Transverse colon (tissue), 4 donors: ENCODE measurements around the gene SLC38A10. TPM values are rescaled to one million over a fixed set of nuclear protein-coding genes. Genes with fewer than 3 reads are reported as not detected.
A peak's percentile ranks its signal among the peaks of the same experiment; 100 is the strongest.

Source experiments
- DNase-seq: peaks from one replicate; pipeline ENCODE4 v3.0.0-alpha.2; 2019
- H3K27ac ChIP-seq, 4 donors: fragments of 200-600 bp; sonication (generic); 2 replicates each; pipeline ENCODE4 v1.5.1; 2016 to 2018; ENCODE audit warnings: inconsistent platforms in 4 of 4
- H3K27me3 ChIP-seq: fragments of 200-600 bp; sonication (generic); 2 replicates; pipeline ENCODE4 v1.5.1; 2017; ENCODE audit warnings: inconsistent platforms
- H3K36me3 ChIP-seq, 4 donors: fragments of 200-600 bp; sonication (generic); 2 replicates each; pipeline ENCODE4 v1.5.1; 2017 to 2019; ENCODE audit warnings: inconsistent platforms in 4 of 4
- H3K4me1 ChIP-seq, 4 donors: fragments of 200-600 bp; sonication (generic); 2 replicates each; pipeline ENCODE4 v1.5.1; 2017 to 2020; ENCODE audit warnings: inconsistent platforms in 4 of 4
- H3K4me3 ChIP-seq, 4 donors: fragments of 200-600 bp; sonication (generic); 1 replicate in 1 of 4; 2 replicates in 3 of 4; pipeline versions ENCODE4 v1.5.1 to v1.6.1; 2017 to 2019; ENCODE audit warnings: inconsistent platforms in 4 of 4
- H3K9me3 ChIP-seq, 2 donors: fragments of 200-600 bp; sonication (generic); 2 replicates each; pipeline ENCODE4 v1.5.1; 2017 to 2019; ENCODE audit warnings: inconsistent platforms in 2 of 2
- EP300 ChIP-seq: sonication (generic); formaldehyde crosslinking; IDR thresholded peaks from one replicate; pipeline ENCODE4 v1.6.1; 2017; ENCODE audit warnings: antibody characterized with exemption, low read depth
- POLR2A ChIP-seq: fragments of 450-650 bp; IDR thresholded peaks from one replicate; pipeline ENCODE4 v1.6.1; 2016; ENCODE audit warnings: antibody characterized with exemption, mild to moderate bottlenecking, moderate library complexity
- POLR2AphosphoS5 ChIP-seq, 3 donors: sonication (generic); formaldehyde crosslinking; IDR thresholded peaks; one replicate each; pipeline ENCODE4 v1.6.1; 2016; ENCODE audit warnings: antibody characterized with exemption in 3 of 3
- WGBS, 2 donors: methylation state at CpG; one replicate each; pipeline ENCODE4 v1.1.5; 2018; ENCODE audit warnings: low coverage in 1 of 2; 5-methylcytosine and 5-hydroxymethylcytosine counted together
- in situ Hi-C, 4 donors: fragments of 200-750 bp; cut with MboI; loops; one replicate each; pipeline versions ENCODE4 v1.15.0 to v1.15.1; 2017; ENCODE audit warnings: low sequenced_read_pairs in 3 of 4, low pct_ligation_motif_present in 1 of 4, low pct_unique_long_range_greater_than_20kb in 1 of 4
- intact Hi-C: fragments of 100-400 bp; cut with DNase I; formaldehyde crosslinking; loops from one replicate; pipeline ENCODE4 v1.15.1; 2023; ENCODE audit warnings: low total_unique reads
- total RNA-seq, 4 donors: library from RNA; depleted of rRNA; stranded (reverse); fragments of >200 nt; gene quantifications; one replicate each; pipeline ENCODE4 v1.1.0, GENCODE V29; 2016
- TF ChIP-seq, protein P1 (sequence below), 5 experiments: fragments of 200-600 bp in 3 of 5; fragments of 450-650 bp in 2 of 5; sonication (generic) in 3 of 5; IDR thresholded peaks; 1 replicate in 2 of 5; 2 replicates in 3 of 5; pipeline ENCODE4 v1.5.1; 2016 to 2017; ENCODE audit warnings: antibody characterized with exemption in 5 of 5, inconsistent platforms in 3 of 5, mild to moderate bottlenecking in 2 of 5, moderate library complexity in 1 of 5

Gene SLC38A10
- total RNA-seq, 4 donors from 2014 or later: 94.9 to 113 (median 98.9) TPM

DNA sequence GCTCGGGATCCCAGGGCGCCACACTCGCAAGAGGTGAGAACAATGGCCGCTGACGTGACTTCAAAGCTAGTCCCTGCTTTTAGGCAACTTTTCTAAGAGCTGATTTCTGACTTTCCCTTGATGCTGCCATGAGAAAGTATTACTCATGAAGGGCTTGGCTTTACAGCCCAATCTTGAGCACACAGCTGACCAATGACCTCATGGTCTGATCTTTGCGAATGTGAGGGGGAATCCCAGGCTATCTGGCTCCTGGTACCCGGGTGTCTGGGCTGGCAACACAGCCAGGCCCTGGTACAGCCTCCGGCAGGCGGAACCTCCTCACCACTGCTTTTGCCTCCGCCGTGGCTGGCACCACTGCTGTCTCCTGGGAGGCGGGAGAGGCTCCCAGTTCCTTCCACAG is 38.5 kb downstream of the SLC38A10 start:
- 84% methylated on average over 9 of the region's 12 CpGs; no CpG with 5 or more reads in 1 of the 2 donors for WGBS, 2 donors
- in situ Hi-C loops (loop anchor here (10.0 to 25.0 kb wide), 3 partner anchors 218 to 356 kb away; no protein-coding TSS in a partner anchor), intact Hi-C loops (loop anchor here (10.0 kb wide), 1 partner anchor 278 kb away; no protein-coding TSS in a partner anchor)
- no peak for TF ChIP-seq POLR2A
- TF ChIP-seq POLR2AphosphoS5 (IDR thresholded peaks at IDR 0.05): no peak
- TF ChIP-seq EP300: no peak
- peaks cover 0 to 15% (median 7%) of the 10 kb centered on the region in 4 donors for H3K36me3 ChIP-seq
- H3K4me1 ChIP-seq: peaks cover 15 to 39% (median 32%) of the 10 kb centered on the region in 4 donors
- H3K9me3 ChIP-seq: no peaks in the 10 kb centered on the region
- H3K4me3 ChIP-seq: no peak overlapping the region
- H3K27ac ChIP-seq: no peak overlapping the region
- no peak for DNase-seq
- H3K27me3 ChIP-seq: no peaks in the 10 kb centered on the region

DNA sequence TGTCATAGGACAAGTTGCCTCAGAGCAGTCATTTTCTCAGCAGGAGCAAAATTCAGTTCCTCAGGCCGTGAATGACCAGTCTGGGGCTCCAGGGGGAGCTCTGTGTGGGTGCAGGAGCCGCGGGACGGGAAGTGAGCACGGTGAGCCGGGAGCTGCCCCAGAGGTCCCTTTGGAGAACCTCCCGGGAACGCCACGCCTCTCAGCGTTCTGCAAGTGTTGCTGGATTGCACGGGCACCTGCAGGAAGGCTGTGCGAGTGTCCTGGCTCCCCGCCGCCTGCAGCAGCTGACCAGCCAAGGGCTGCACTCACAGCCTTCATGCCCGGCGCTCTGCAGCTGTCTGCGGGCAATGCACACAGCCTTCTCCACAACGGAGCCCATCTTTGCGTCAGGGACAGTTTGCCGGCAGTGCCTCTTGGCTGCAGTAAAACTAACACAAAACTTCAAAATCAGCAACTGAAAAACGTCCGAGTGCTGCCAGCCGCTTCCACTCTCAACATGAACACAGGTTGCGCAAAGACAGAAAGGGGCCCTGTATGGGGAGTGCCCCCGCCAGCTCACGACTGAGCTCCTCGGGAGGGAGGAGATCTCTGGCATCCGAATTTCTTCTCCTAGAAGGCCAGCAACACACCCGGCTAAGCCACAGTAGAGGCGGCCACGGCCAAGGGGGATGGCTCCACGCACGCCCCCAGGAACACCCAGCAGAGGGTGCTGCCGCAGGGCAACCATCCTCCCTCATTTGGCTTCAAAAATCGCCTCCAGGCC is 40.0 kb downstream of the SLC38A10 start:
- Histone ChIP-seq H3K4me1 (peaks cover 15 to 54% (median 45%) of the 10 kb centered on the region in 4 donors), H3K27me3 (no peaks in the 10 kb centered on the region), H3K36me3 (peaks cover 0 to 13% (median 3%) of the 10 kb centered on the region in 4 donors), H3K27ac (peak overlapping the region; percentile 4 to 52 (median 40)), H3K4me3 (no peak overlapping the region), H3K9me3 (no peaks in the 10 kb centered on the region)
- in situ Hi-C loops: loop anchor here (10.0 to 25.0 kb wide), 3 partner anchors 220 to 357 kb away; no protein-coding TSS in a partner anchor
- TF ChIP-seq POLR2A: no peak
- peak in 1 of 3 donors; percentile 18 for TF ChIP-seq POLR2AphosphoS5 (IDR thresholded peaks at IDR 0.05)
- TF ChIP-seq, protein P1, sequence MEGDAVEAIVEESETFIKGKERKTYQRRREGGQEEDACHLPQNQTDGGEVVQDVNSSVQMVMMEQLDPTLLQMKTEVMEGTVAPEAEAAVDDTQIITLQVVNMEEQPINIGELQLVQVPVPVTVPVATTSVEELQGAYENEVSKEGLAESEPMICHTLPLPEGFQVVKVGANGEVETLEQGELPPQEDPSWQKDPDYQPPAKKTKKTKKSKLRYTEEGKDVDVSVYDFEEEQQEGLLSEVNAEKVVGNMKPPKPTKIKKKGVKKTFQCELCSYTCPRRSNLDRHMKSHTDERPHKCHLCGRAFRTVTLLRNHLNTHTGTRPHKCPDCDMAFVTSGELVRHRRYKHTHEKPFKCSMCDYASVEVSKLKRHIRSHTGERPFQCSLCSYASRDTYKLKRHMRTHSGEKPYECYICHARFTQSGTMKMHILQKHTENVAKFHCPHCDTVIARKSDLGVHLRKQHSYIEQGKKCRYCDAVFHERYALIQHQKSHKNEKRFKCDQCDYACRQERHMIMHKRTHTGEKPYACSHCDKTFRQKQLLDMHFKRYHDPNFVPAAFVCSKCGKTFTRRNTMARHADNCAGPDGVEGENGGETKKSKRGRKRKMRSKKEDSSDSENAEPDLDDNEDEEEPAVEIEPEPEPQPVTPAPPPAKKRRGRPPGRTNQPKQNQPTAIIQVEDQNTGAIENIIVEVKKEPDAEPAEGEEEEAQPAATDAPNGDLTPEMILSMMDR (IDR thresholded peaks at IDR 0.05): peak; percentile 42 to 73 (median 56)
- TF ChIP-seq EP300: no peak
- DNase-seq: peak; percentile 87
- WGBS, 2 donors: 31% methylated on average over 31 of the region's 35 CpGs; no CpG with 5 or more reads in 1 of the 2 donors
- intact Hi-C loops: loop anchor here (5.0 to 10.0 kb wide), 3 partner anchors 227 to 347 kb away; no protein-coding TSS in a partner anchor

DNA sequence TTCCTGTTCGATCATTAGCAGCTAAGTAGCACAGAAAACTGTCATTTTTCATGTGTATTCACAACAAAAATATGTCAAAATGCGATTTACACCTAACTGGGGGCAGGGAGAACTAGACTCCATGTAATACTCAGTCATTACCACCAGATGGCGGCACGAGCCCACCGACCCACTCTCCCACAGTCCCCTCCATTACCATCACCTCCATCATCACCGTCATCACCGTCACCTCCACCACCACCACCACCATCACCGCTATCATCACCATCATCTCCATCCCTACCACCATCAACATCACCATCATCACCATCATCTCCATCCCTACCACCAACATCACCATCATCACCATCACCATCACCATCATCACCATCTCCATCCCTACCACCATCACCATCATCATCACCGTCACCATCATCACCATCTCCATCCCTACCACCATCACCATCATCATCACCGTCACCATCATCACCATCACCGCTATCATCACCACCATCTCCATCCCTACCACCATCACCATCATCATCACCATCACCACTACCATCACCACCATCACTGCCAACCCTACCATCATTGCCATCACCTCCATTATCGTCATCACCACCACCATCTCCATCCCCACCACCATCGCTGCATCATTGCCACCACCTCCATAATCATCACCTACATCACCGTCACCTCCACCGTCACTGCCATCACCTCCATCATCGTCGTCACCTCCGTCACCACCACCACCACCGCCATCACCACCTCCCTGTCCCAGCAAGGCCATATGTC is 41.6 kb downstream of the SLC38A10 start:
- peak; percentile 40 for DNase-seq
- Histone ChIP-seq H3K27me3 (no peaks in the 10 kb centered on the region), H3K4me3 (no peak overlapping the region), H3K27ac (no peak overlapping the region), H3K4me1 (peaks cover 15 to 56% (median 45%) of the 10 kb centered on the region in 4 donors), H3K36me3 (no peaks in the 10 kb centered on the region), H3K9me3 (no peaks in the 10 kb centered on the region)
- no peak for TF ChIP-seq EP300
- no peak for TF ChIP-seq POLR2AphosphoS5 (IDR thresholded peaks at IDR 0.05)
- TF ChIP-seq POLR2A: no peak
- TF ChIP-seq, protein P1 (IDR thresholded peaks at IDR 0.05): peak; percentile 78 to 97 (median 82)
- WGBS, 2 donors: 62 to 74% methylated on average over 14 to 19 of the region's 19 CpGs
- in situ Hi-C loops: loop anchor here (10.0 to 25.0 kb wide), 3 partner anchors 221 to 359 kb away; no protein-coding TSS in a partner anchor
- intact Hi-C loops: loop anchor here (5.0 to 10.0 kb wide), 3 partner anchors 229 to 349 kb away; no protein-coding TSS in a partner anchor

DNA sequence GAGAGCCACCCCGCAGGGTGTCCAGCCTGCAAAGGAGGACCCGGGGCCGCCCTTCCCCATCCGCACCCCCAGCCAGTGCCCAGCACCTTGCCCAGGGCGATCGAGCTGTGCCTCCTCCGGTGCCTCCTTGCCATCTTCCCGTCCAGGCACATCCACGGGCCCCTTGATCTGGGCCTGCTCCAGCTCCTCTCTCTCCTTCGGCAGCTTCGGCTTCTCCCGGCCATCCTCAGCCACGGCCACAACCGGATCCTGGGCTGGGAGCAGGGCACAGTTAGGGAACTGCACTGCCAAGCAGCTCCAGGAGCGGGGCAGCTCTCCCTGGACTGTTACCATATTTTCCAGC is 42.1 kb downstream of the SLC38A10 start:
- in situ Hi-C loops: loop anchor here (10.0 to 25.0 kb wide), 3 partner anchors 222 to 359 kb away; no protein-coding TSS in a partner anchor
- Histone ChIP-seq H3K4me3 (no peak overlapping the region), H3K9me3 (no peaks in the 10 kb centered on the region), H3K27ac (no peak overlapping the region), H3K27me3 (no peaks in the 10 kb centered on the region), H3K36me3 (no peaks in the 10 kb centered on the region), H3K4me1 (peaks cover 15 to 56% (median 45%) of the 10 kb centered on the region in 4 donors)
- TF ChIP-seq, protein P1 (IDR thresholded peaks at IDR 0.05): no peak
- no peak for TF ChIP-seq POLR2AphosphoS5 (IDR thresholded peaks at IDR 0.05)
- TF ChIP-seq POLR2A: no peak
- TF ChIP-seq EP300: no peak
- 60 to 91% methylated on average over 6 to 14 of the region's 15 CpGs for WGBS, 2 donors
- DNase-seq: no peak
- intact Hi-C loops: loop anchor here (5.0 to 10.0 kb wide), 3 partner anchors 229 to 349 kb away; no protein-coding TSS in a partner anchor
